GM19099 (cell line): Measurements from ENCODE around the gene ECPAS.

Source experiments
- POLR2A ChIP-seq: IDR thresholded peaks from 3 replicates; pipeline ENCODE4 v1.6.1; 2011; ENCODE audit warnings: low read depth; ENCODE audit not compliant: insufficient read length; ENCODE audit errors: extremely low read depth

ECPAS gene

GRCh38 chr9:111483858-111484571, at the start of gene ECPAS:
TSS of gene ECPAS (minus strand) at chr9:111484383. CDS start at chr9:111472918, 11,465 bp downstream.
- peak; percentile 51 for TF ChIP-seq POLR2A

- no peak for TF ChIP-seq POLR2A
These were observed 49.1 kb upstream of the ECPAS start for GRCh38 chr9:111533099-111533790.

- TF ChIP-seq POLR2A, result no peak
These were observed 47.5 kb upstream of the ECPAS start for GRCh38 chr9:111531716-111532115.

- no peak for TF ChIP-seq POLR2A
These were observed 45.6 kb upstream of the ECPAS start for GRCh38 chr9:111529787-111530186.

GRCh38 chr9:111527347-111527746, 43.2 kb upstream of the ECPAS start:
- no peak for TF ChIP-seq POLR2A

- TF ChIP-seq POLR2A, result no peak
These were observed 41.1 kb upstream of the ECPAS start, which contains the start of gene ZNF483 for GRCh38 chr9:111525056-111525977. TSS of gene ZNF483 (plus strand) at chr9:111525179. CDS start at chr9:111527396, 2,217 bp downstream.

GRCh38 chr9:111524731-111525055, 40.5 kb upstream of the ECPAS start:
- no peak for TF ChIP-seq POLR2A

- TF ChIP-seq POLR2A, result no peak
These were observed 31.9 kb upstream of the ECPAS start for GRCh38 chr9:111516061-111516465.

GRCh38 chr9:111514967-111515366, 30.8 kb upstream of the ECPAS start:
- TF ChIP-seq POLR2A, result no peak

- TF ChIP-seq POLR2A, result no peak
These were observed 18.3 kb upstream of the ECPAS start for GRCh38 chr9:111502506-111502905.

- no peak for TF ChIP-seq POLR2A
These were observed 17.5 kb upstream of the ECPAS start for GRCh38 chr9:111501648-111502047.

GRCh38 chr9:111501005-111501562, 16.9 kb upstream of the ECPAS start:
- no peak for TF ChIP-seq POLR2A

GRCh38 chr9:111484572-111484894, 350 bp upstream of the ECPAS start:
- TF ChIP-seq POLR2A, result no peak

GRCh38 chr9:111483439-111483857, 735 bp downstream of the ECPAS start:
- peak; percentile 63 for TF ChIP-seq POLR2A

GRCh38 chr9:111482694-111483438, 1.3 kb downstream of the ECPAS start:
- TF ChIP-seq POLR2A, result no peak
